Stimulated activated CD8-positive, alpha-beta memory T cell treated with anti-CD3 and anti-CD28 coated beads, Interleukin-12 subunit alpha, Interleukin-12 subunit beta, amount 100 ng/mL, for 1 hour (primary cell): ENCODE measurements around the gene KLHL36.
"Not testable (repeated sequence)": the region's sequence is repeated elsewhere in the genome, so short reads cannot be mapped to it uniquely, and the experiment has no call there.

Source experiments
- DNase-seq: peaks from one replicate; pipeline ENCODE4 v3.0.0-alpha.2; 2020; ENCODE audit warnings: low read depth

Gene KLHL36

GRCh38 chr16:84673561-84673960 lies 25.2 kb downstream of the KLHL36 start:
- no peak for DNase-seq

- no peak for DNase-seq
These were observed 27.1 kb downstream of the KLHL36 start for GRCh38 chr16:84675423-84675822.

- DNase-seq: no peak
These were observed 27.6 kb downstream of the KLHL36 start for GRCh38 chr16:84675884-84676283.

GRCh38 chr16:84677017-84677803 lies 28.9 kb downstream of the KLHL36 start:
- no peak for DNase-seq

- DNase-seq: no peak
These were observed 29.5 kb downstream of the KLHL36 start for GRCh38 chr16:84677849-84678248.

- no peak for DNase-seq
These were observed 30.2 kb downstream of the KLHL36 start for GRCh38 chr16:84678541-84678940.

- DNase-seq: no peak
These were observed 32.0 kb downstream of the KLHL36 start for GRCh38 chr16:84680165-84680842.

- DNase-seq: no peak
These were observed 32.7 kb downstream of the KLHL36 start for GRCh38 chr16:84680843-84681629.

- DNase-seq: no peak
These were observed 35.6 kb downstream of the KLHL36 start for GRCh38 chr16:84683691-84684591.

GRCh38 chr16:84684592-84684965 lies 36.3 kb downstream of the KLHL36 start:
- no peak for DNase-seq

GRCh38 chr16:84685210-84685609 lies 36.9 kb downstream of the KLHL36 start:
- DNase-seq: no peak

GRCh38 chr16:84686707-84687298 lies 38.5 kb downstream of the KLHL36 start:
- no peak for DNase-seq

GRCh38 chr16:84687715-84688114 lies 39.4 kb downstream of the KLHL36 start:
- DNase-seq: no peak

- DNase-seq: not testable (repeated sequence)
These were observed 39.9 kb downstream of the KLHL36 start for GRCh38 chr16:84688163-84688562.

GRCh38 chr16:84689111-84689510 lies 40.8 kb downstream of the KLHL36 start:
- no peak for DNase-seq

- DNase-seq: no peak
These were observed 41.9 kb downstream of the KLHL36 start for GRCh38 chr16:84690088-84690819.

GRCh38 chr16:84692451-84693214 lies 44.3 kb downstream of the KLHL36 start:
- no peak for DNase-seq

GRCh38 chr16:84693869-84694268 lies 45.6 kb downstream of the KLHL36 start:
- not testable (repeated sequence) for DNase-seq

- DNase-seq: no peak
These were observed 46.7 kb downstream of the KLHL36 start for GRCh38 chr16:84694980-84695379.
